OCI-LY7 (cell line): ENCODE measurements around the gene FAM20A.

Experiments used
- CTCF ChIP-seq: fragments of 200-600 bp; sonication (generic); conservative IDR thresholded peaks from 2 replicates; pipeline ENCODE4 v1.5.1; 2014; ENCODE audit warnings: mild to moderate bottlenecking, antibody characterized with exemption, low read length, moderate library complexity, mixed read lengths
- EZH2phosphoT487 ChIP-seq: fragments of 200-600 bp; sonication (generic); IDR thresholded peaks from 2 replicates; pipeline ENCODE4 v1.6.1; 2018; ENCODE audit warnings: low read depth, borderline replicate concordance, mild to moderate bottlenecking, mixed run types, antibody characterized with exemption, low read length, moderate library complexity, mixed read lengths

GRCh38 chr17:68584581-68585303 lies 16.4 kb downstream of the FAM20A start:
- TF ChIP-seq CTCF (no peak), EZH2phosphoT487 (no peak)
